Measurements from ENCODE around the gene TSC2. TPM values are rescaled to one million over a fixed set of nuclear protein-coding genes. Genes with fewer than 3 reads are reported as not detected.

The TSC2 gene
- total and polyA plus RNA-seq, 2 of the 13 experiments (the other 11 are each of a cell fraction or from before 2014, with no cell fraction given) = 19.6 to 40.4 TPM

DNA sequence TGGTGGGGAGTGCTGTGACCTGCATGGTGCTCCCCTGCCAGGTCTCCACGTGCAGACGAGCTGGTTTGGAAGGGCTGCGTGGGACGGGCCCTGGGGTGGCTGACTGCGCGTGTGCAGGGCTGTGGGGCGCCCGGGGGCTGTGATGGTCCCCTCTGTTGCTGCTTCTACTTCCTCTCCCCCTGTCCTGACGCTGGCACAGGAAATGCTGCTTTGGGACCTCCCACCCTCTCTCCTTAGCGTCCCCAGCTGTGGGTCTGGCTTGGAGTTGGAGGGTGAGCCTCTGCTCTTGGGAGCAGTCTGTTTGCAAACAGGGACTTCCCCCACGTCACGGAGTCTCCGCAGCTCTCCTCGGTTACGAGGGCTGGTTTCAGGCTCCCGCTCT is 35.2 kb downstream of the TSC2 start (continued):
- TF ChIP-seq, protein P1, sequence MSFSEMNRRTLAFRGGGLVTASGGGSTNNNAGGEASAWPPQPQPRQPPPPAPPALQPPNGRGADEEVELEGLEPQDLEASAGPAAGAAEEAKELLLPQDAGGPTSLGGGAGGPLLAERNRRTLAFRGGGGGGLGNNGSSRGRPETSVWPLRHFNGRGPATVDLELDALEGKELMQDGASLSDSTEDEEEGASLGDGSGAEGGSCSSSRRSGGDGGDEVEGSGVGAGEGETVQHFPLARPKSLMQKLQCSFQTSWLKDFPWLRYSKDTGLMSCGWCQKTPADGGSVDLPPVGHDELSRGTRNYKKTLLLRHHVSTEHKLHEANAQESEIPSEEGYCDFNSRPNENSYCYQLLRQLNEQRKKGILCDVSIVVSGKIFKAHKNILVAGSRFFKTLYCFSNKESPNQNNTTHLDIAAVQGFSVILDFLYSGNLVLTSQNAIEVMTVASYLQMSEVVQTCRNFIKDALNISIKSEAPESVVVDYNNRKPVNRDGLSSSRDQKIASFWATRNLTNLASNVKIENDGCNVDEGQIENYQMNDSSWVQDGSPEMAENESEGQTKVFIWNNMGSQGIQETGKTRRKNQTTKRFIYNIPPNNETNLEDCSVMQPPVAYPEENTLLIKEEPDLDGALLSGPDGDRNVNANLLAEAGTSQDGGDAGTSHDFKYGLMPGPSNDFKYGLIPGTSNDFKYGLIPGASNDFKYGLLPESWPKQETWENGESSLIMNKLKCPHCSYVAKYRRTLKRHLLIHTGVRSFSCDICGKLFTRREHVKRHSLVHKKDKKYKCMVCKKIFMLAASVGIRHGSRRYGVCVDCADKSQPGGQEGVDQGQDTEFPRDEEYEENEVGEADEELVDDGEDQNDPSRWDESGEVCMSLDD (CRISPR knock-in tag; IDR thresholded peaks at IDR 0.05; ENCODE audit: borderline replicate concordance) = no peak

DNA sequence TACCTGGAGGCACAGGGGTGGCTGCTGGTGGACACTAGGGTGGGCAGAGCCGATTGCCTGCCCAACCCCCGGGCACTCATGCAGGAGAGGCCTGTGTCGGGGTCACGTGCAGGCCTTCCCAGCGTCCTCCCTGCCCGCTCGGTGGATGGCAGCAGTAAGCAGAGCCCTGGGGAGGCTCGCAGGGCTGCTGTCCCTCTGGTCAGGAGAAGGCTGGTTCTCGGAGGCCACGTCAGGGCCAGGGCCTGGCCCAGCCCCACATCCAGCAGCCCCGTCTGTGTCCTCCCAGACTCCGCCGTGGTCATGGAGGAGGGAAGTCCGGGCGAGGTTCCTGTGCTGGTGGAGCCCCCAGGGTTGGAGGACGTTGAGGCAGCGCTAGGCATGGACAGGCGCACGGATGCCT is 35.6 kb downstream of the TSC2 start:
- FAIRE-seq (no peak), ATAC-seq (no peak), DNase-seq (ENCODE audit: low spot score) (no peak)
- BruUV-seq (replicated peaks) = no TSS peak
- H3K4me3 ChIP-seq (replicated peaks in 1 of 3; ENCODE audit: insufficient read depth in 1 of 3, low read depth in 2 of 3, low read length in 3 of 3) = no peak overlapping the region
- H3K9ac ChIP-seq (ENCODE audit: insufficient read depth, low read depth, low read length) = no peak overlapping the region
- H3K79me2 ChIP-seq (ENCODE audit: insufficient read depth, low read length) = no peaks in the 10 kb centered on the region
- no peak overlapping the region for H2AFZ ChIP-seq (ENCODE audit: low read length)
- in situ Hi-C loops (cut with HindIII; ENCODE audit: extremely low pct_ligation_motif_present, low pct_unique_long_range_greater_than_20kb) = loop anchor here (10.0 kb wide), 1 partner anchor 61 kb away; the partner anchor contains the start of gene RAB26
- H3K4me2 ChIP-seq (ENCODE audit: low read depth, low read length) = no peak overlapping the region
- no peaks in the 10 kb centered on the region for H4K20me1 ChIP-seq (ENCODE audit: insufficient read depth, low read length)
- H3K27me3 ChIP-seq (ENCODE audit: control insufficient read depth in 1 of 2, insufficient read depth in 2 of 2, low read length in 2 of 2) = no peaks in the 10 kb centered on the region
- CTCF ChIA-PET (ENCODE audit: low intra/inter-chr PET ratio, low total read pairs) = no interaction called here
- TF ChIP-seq, protein P2, sequence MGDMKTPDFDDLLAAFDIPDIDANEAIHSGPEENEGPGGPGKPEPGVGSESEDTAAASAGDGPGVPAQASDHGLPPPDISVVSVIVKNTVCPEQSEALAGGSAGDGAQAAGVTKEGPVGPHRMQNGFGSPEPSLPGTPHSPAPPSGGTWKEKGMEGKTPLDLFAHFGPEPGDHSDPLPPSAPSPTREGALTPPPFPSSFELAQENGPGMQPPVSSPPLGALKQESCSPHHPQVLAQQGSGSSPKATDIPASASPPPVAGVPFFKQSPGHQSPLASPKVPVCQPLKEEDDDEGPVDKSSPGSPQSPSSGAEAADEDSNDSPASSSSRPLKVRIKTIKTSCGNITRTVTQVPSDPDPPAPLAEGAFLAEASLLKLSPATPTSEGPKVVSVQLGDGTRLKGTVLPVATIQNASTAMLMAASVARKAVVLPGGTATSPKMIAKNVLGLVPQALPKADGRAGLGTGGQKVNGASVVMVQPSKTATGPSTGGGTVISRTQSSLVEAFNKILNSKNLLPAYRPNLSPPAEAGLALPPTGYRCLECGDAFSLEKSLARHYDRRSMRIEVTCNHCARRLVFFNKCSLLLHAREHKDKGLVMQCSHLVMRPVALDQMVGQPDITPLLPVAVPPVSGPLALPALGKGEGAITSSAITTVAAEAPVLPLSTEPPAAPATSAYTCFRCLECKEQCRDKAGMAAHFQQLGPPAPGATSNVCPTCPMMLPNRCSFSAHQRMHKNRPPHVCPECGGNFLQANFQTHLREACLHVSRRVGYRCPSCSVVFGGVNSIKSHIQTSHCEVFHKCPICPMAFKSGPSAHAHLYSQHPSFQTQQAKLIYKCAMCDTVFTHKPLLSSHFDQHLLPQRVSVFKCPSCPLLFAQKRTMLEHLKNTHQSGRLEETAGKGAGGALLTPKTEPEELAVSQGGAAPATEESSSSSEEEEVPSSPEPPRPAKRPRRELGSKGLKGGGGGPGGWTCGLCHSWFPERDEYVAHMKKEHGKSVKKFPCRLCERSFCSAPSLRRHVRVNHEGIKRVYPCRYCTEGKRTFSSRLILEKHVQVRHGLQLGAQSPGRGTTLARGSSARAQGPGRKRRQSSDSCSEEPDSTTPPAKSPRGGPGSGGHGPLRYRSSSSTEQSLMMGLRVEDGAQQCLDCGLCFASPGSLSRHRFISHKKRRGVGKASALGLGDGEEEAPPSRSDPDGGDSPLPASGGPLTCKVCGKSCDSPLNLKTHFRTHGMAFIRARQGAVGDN (CRISPR knock-in tag; IDR thresholded peaks at IDR 0.05) = 0 out of 2 replicates have a peak, but pooled peaks have one; percentile 5
- TF ChIP-seq KLF15 (CRISPR knock-in tag; IDR thresholded peaks at IDR 0.05; ENCODE audit: borderline replicate concordance) = no peak
- no CpG with 5 or more reads among the region's 19 CpGs for WGBS (ENCODE audit: low lambda C conversion rate)
- intact Hi-C loops (cut with micrococcal nuclease; ENCODE audit: unreplicated experiment) = no loop called here
- POLR2A ChIA-PET = no interaction called here
- H3K4me1 ChIP-seq (ENCODE audit: insufficient read depth, low read length) = no peaks in the 10 kb centered on the region
- H3K9me3 ChIP-seq (ENCODE audit: low read length) = no peaks in the 10 kb centered on the region
- H3K36me3 ChIP-seq (replicated peaks in 1 of 2; ENCODE audit: control insufficient read depth in 1 of 2, insufficient read depth in 2 of 2, low read length in 2 of 2) = peaks cover 14 to 22% of the 10 kb centered on the region in 2 experiments; a peak in 2 of 5 replicates
- no peak overlapping the region for H3K27ac ChIP-seq (ENCODE audit: extremely low read length, insufficient read depth, low read length)
